CD4-positive, alpha-beta T cell (primary cell): ENCODE measurements around the gene LPCAT3. TPM values are rescaled to one million over a fixed set of nuclear protein-coding genes. Genes with fewer than 3 reads are reported as not detected.

ENCODE experiments used
- ATAC-seq: fragments of 200-7000 bp; cut with Tn5 transposase; one replicate; pipeline ENCODE4 v1.10.0; 2022; ENCODE audit warnings: mild to moderate bottlenecking; ENCODE audit not compliant: poor library complexity
- CTCF ChIA-PET: fragments of 350-600 bp; sonication (Branson Sonifier 250); formaldehyde crosslinking; loops from one replicate; lab custom pipeline; 2021; ENCODE audit warnings: antibody characterized with exemption, inconsistent platforms; lab: Charles Lee
- POLR2A ChIA-PET: fragments of 350-600 bp; sonication (Branson Sonifier 250); formaldehyde crosslinking; loops from one replicate; lab custom pipeline; 2021; ENCODE audit warnings: antibody characterized with exemption, inconsistent platforms; lab: Charles Lee
- DNase-seq, 14 experiments: peaks; one replicate each; pipeline ENCODE4 v3.0.0-alpha.2; 2013 to 2020; ENCODE audit warnings: mixed read lengths in 2 of 14
- H3K27ac ChIP-seq, 2 donors: one replicate each; pipeline versions ENCODE4 v1.5.1 to v1.7.0; 2013; ENCODE audit warnings: low read length in 2 of 2, low read depth in 1 of 2, mild to moderate bottlenecking in 1 of 2
- H3K27me3 ChIP-seq, 2 experiments: 1 replicate in 1 of 2; 2 replicates in 1 of 2; pipeline versions ENCODE4 v1.6.1 to v1.7.0; 2013; ENCODE audit warnings: low read length in 2 of 2, control low read depth in 1 of 2, mild to moderate bottlenecking in 1 of 2, moderate library complexity in 1 of 2; ENCODE audit not compliant: insufficient read depth in 2 of 2, control insufficient read depth in 1 of 2
- H3K36me3 ChIP-seq: one replicate; pipeline ENCODE4 v1.6.1; 2013; ENCODE audit warnings: low read length, control low read depth; ENCODE audit not compliant: insufficient read depth
- H3K4me1 ChIP-seq: one replicate; pipeline ENCODE4 v1.6.1; 2013; ENCODE audit warnings: low read length, control low read depth; ENCODE audit not compliant: insufficient read depth
- H3K4me3 ChIP-seq: one replicate; pipeline ENCODE4 v1.5.1; 2013; ENCODE audit warnings: mild to moderate bottlenecking, low read length, moderate library complexity
- H3K9me3 ChIP-seq, 2 experiments: 1 replicate in 1 of 2; 2 replicates in 1 of 2; pipeline versions ENCODE4 v1.6.1 to v1.7.0; 2013; ENCODE audit warnings: low read length in 2 of 2, mild to moderate bottlenecking in 2 of 2, control low read depth in 1 of 2, moderate library complexity in 1 of 2; ENCODE audit not compliant: control insufficient read depth in 1 of 2, insufficient read depth in 1 of 2
- H3K27ac Mint-ChIP-seq: one replicate; pipeline ENCODE4 v1.8.0; 2020; ENCODE audit warnings: mixed read lengths
- H3K27me3 Mint-ChIP-seq: one replicate; pipeline ENCODE4 v1.8.0; 2021; ENCODE audit warnings: mixed read lengths
- H3K36me3 Mint-ChIP-seq: one replicate; pipeline ENCODE4 v1.8.0; 2021; ENCODE audit warnings: low read depth, mixed read lengths
- H3K4me1 Mint-ChIP-seq: one replicate; pipeline ENCODE4 v1.8.0; 2021; ENCODE audit warnings: low read depth, mixed read lengths
- H3K4me3 Mint-ChIP-seq: one replicate; pipeline ENCODE4 v1.8.0; 2020; ENCODE audit warnings: mild to moderate bottlenecking, mixed read lengths
- H3K9me3 Mint-ChIP-seq: one replicate; pipeline ENCODE4 v1.8.0; 2020; ENCODE audit warnings: mixed read lengths
- intact Hi-C, 2 experiments: fragments of 100-400 bp; cut with DNase I in 1 of 2; cut with micrococcal nuclease in 1 of 2; formaldehyde crosslinking; loops; one replicate each; pipeline versions ENCODE4 v1.15.1 to v1.9.0; 2023 to 2025; cut with DNase I, micrococcal nuclease
- total RNA-seq, 174 experiments: library from RNA in 2 of 174; stranded (reverse) in 2 of 174; gene quantifications; one replicate each; pipeline ENCODE4 v1.2.3 and lab custom pipeline; 2021 to 2026
- TF ChIP-seq, protein P1 (sequence below): fragments of 200-600 bp; IDR thresholded peaks from one replicate; pipeline ENCODE4 v1.8.0; 2022; ENCODE audit warnings: antibody characterized with exemption, mild to moderate bottlenecking

Gene LPCAT3
- total RNA-seq, 2 experiments from 2014 or later = 11.8 to 14.8 TPM

DNA sequence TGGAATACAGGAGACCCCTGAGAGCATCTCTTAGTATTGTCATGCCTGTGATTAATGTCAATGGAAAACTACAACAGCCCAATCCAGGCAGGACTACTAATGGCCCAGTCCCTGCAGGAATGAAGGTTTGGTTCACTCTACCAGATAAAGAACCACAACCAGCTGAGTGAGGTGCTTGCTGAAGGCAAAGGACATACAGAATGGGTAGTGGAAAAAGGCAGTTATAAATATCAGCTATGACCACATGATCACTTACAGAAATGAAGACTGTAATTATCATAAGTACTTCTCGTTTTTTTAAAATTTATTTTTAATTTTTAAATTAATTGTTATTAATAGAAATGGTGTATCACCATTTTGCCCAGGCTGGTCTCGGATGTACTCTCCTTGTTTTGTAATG, 17.2 kb upstream of the LPCAT3 start:
- H3K27me3 ChIP-seq = no peaks in the 10 kb centered on the region
- intact Hi-C loops = loop anchor here in 1 of 2 experiments (5.0 kb wide), 1 partner anchor 47 kb away; no protein-coding TSS in a partner anchor
- Mint-ChIP-seq H3K9me3 (no peaks in the 10 kb centered on the region), H3K27me3 (no peaks in the 10 kb centered on the region), H3K4me3 (no peak overlapping the region), H3K27ac (no peak overlapping the region), H3K4me1 (no peaks in the 10 kb centered on the region), H3K36me3 (no peaks in the 10 kb centered on the region)
- ATAC-seq = no peak
- H3K4me1 ChIP-seq = no peaks in the 10 kb centered on the region
- H3K9me3 ChIP-seq = no peaks in the 10 kb centered on the region
- TF ChIP-seq, protein P1, sequence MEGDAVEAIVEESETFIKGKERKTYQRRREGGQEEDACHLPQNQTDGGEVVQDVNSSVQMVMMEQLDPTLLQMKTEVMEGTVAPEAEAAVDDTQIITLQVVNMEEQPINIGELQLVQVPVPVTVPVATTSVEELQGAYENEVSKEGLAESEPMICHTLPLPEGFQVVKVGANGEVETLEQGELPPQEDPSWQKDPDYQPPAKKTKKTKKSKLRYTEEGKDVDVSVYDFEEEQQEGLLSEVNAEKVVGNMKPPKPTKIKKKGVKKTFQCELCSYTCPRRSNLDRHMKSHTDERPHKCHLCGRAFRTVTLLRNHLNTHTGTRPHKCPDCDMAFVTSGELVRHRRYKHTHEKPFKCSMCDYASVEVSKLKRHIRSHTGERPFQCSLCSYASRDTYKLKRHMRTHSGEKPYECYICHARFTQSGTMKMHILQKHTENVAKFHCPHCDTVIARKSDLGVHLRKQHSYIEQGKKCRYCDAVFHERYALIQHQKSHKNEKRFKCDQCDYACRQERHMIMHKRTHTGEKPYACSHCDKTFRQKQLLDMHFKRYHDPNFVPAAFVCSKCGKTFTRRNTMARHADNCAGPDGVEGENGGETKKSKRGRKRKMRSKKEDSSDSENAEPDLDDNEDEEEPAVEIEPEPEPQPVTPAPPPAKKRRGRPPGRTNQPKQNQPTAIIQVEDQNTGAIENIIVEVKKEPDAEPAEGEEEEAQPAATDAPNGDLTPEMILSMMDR = no peak
- no peaks in the 10 kb centered on the region for H3K36me3 ChIP-seq
- CTCF ChIA-PET = interaction anchor here (0.7 kb wide), 1 partner anchor 29 kb away, joined by 3 read pairs; no protein-coding TSS in a partner anchor
- DNase-seq = no peak
- POLR2A ChIA-PET = no interaction called here
- no peak overlapping the region for H3K27ac ChIP-seq
- no peak overlapping the region for H3K4me3 ChIP-seq

DNA sequence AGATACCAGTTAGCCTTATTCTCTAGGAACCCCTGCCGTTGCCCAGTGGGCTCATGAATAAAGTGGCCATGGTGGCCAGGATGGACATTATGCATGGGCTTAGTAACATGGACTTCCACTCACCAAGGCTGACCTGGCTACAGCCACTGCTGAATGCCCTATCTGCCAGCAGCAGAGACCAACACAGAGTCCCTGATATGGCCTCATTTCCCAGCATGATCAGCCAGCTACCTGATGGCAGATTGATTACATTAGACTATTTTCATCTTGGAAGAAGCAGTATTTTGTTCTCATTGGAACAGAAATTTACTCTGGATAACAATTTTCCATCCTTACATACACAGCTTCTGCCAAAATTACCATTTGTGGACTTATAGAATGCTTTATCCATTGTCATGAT, 16.2 kb upstream of the LPCAT3 start:
- H3K4me1 ChIP-seq = no peaks in the 10 kb centered on the region
- no peak for DNase-seq
- no peaks in the 10 kb centered on the region for H3K27me3 ChIP-seq
- H3K9me3 Mint-ChIP-seq = no peaks in the 10 kb centered on the region
- ChIA-PET CTCF (no interaction called here), POLR2A (no interaction called here)
- no peak overlapping the region for H3K27ac Mint-ChIP-seq
- intact Hi-C loops = loop anchor here in 1 of 2 experiments (5.0 kb wide), 1 partner anchor 37 kb away; no protein-coding TSS in a partner anchor
- H3K27ac ChIP-seq = no peak overlapping the region
- H3K9me3 ChIP-seq = no peaks in the 10 kb centered on the region
- no peak overlapping the region for H3K4me3 Mint-ChIP-seq
- no peaks in the 10 kb centered on the region for H3K4me1 Mint-ChIP-seq
- TF ChIP-seq, protein P1 = no peak
- H3K36me3 Mint-ChIP-seq = no peaks in the 10 kb centered on the region
- H3K4me3 ChIP-seq = no peak overlapping the region
- no peaks in the 10 kb centered on the region for H3K36me3 ChIP-seq
- no peaks in the 10 kb centered on the region for H3K27me3 Mint-ChIP-seq
- no peak for ATAC-seq

DNA sequence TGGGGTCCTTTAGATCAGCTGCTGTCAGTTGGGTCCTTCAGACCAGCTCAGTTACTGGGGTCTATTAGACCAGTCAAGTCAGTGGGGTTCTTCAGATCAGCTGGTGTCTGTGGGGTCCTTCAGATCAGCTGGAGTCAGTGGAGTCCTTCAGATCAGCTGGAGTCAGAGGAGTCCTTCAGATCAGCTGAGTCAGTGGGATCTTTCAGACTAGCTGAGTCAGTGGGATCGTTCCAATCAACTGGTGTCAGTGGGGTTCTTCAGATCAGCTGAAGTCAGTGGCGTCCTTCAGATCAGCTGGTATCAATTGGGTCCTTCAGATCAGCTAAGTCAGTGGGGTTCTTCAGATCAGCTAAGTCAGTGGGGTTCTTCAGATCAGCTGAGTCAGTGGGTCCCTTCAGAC, 14.7 kb upstream of the LPCAT3 start:
- no peaks in the 10 kb centered on the region for H3K4me1 ChIP-seq
- Mint-ChIP-seq H3K4me1 (no peaks in the 10 kb centered on the region), H3K4me3 (no peak overlapping the region), H3K27me3 (no peaks in the 10 kb centered on the region), H3K9me3 (no peaks in the 10 kb centered on the region), H3K36me3 (no peaks in the 10 kb centered on the region), H3K27ac (no peak overlapping the region)
- no peaks in the 10 kb centered on the region for H3K9me3 ChIP-seq
- no peak overlapping the region for H3K4me3 ChIP-seq
- no peaks in the 10 kb centered on the region for H3K36me3 ChIP-seq
- ATAC-seq (no peak), DNase-seq (no peak)
- CTCF ChIA-PET = no interaction called here
- POLR2A ChIA-PET = interaction anchor here (0.6 kb wide), 1 partner anchor 1662 kb away, joined by 3 read pairs; no protein-coding TSS in a partner anchor
- intact Hi-C loops = loop anchor here in 1 of 2 experiments (5.0 kb wide), 1 partner anchor 36 kb away; no protein-coding TSS in a partner anchor
- no peaks in the 10 kb centered on the region for H3K27me3 ChIP-seq
- TF ChIP-seq, protein P1 = no peak
- H3K27ac ChIP-seq = no peak overlapping the region
